KOPT-K1 (cell line): ENCODE results near the gene KNOP1.
A peak's percentile ranks its signal among the peaks of the same experiment; 100 is the strongest.

Source experiments
- H3K27ac ChIP-seq: fragments of 200-600 bp; sonication (generic); 2 replicates; pipeline ENCODE4 v1.5.1; 2016; ENCODE audit warnings: antibody characterized with exemption, mild to moderate bottlenecking, low read depth, low read length; ENCODE audit not compliant: poor library complexity, severe bottlenecking
- H3K36me3 ChIP-seq: fragments of 200-600 bp; sonication (generic); 2 replicates; pipeline ENCODE4 v1.5.1; 2017; ENCODE audit warnings: antibody characterized with exemption, mild to moderate bottlenecking, low read length, moderate library complexity; ENCODE audit not compliant: insufficient read depth
- H3K9me3 ChIP-seq: fragments of 200-600 bp; sonication (generic); 2 replicates; pipeline ENCODE4 v1.5.1; 2017; ENCODE audit warnings: antibody characterized with exemption, low read length, mild to moderate bottlenecking; ENCODE audit not compliant: insufficient read depth, poor library complexity, severe bottlenecking

The KNOP1 gene

GRCh38 chr16:19748389-19749168, 30.6 kb upstream of the KNOP1 start:
- no peaks in the 10 kb centered on the region for H3K36me3 ChIP-seq
- no peaks in the 10 kb centered on the region for H3K9me3 ChIP-seq
- no peak overlapping the region for H3K27ac ChIP-seq

GRCh38 chr16:19746561-19746960, 28.5 kb upstream of the KNOP1 start:
- no peaks in the 10 kb centered on the region for H3K36me3 ChIP-seq
- no peak overlapping the region for H3K27ac ChIP-seq
- no peaks in the 10 kb centered on the region for H3K9me3 ChIP-seq

GRCh38 chr16:19745286-19746010, 27.4 kb upstream of the KNOP1 start:
- H3K27ac ChIP-seq = no peak overlapping the region
- H3K9me3 ChIP-seq = no peaks in the 10 kb centered on the region
- H3K36me3 ChIP-seq = no peaks in the 10 kb centered on the region

GRCh38 chr16:19744670-19745069, 26.6 kb upstream of the KNOP1 start:
- Histone ChIP-seq H3K36me3 (no peaks in the 10 kb centered on the region), H3K27ac (no peak overlapping the region), H3K9me3 (no peaks in the 10 kb centered on the region)

- Histone ChIP-seq H3K36me3 (no peaks in the 10 kb centered on the region), H3K27ac (no peak overlapping the region), H3K9me3 (no peaks in the 10 kb centered on the region)
Observed at GRCh38 chr16:19743816-19744159, 25.8 kb upstream of the KNOP1 start.

- no peaks in the 10 kb centered on the region for H3K9me3 ChIP-seq
- H3K27ac ChIP-seq = no peak overlapping the region
- H3K36me3 ChIP-seq = no peaks in the 10 kb centered on the region
Observed at GRCh38 chr16:19741354-19741753, 23.3 kb upstream of the KNOP1 start.

GRCh38 chr16:19737306-19738038, 19.4 kb upstream of the KNOP1 start:
- H3K9me3 ChIP-seq = no peaks in the 10 kb centered on the region
- no peak overlapping the region for H3K27ac ChIP-seq
- no peaks in the 10 kb centered on the region for H3K36me3 ChIP-seq

GRCh38 chr16:19735074-19735867, 17.2 kb upstream of the KNOP1 start:
- no peaks in the 10 kb centered on the region for H3K9me3 ChIP-seq
- no peaks in the 10 kb centered on the region for H3K36me3 ChIP-seq
- H3K27ac ChIP-seq = no peak overlapping the region

- H3K36me3 ChIP-seq = no peaks in the 10 kb centered on the region
- H3K9me3 ChIP-seq = no peaks in the 10 kb centered on the region
- no peak overlapping the region for H3K27ac ChIP-seq
Observed at GRCh38 chr16:19733551-19733950, 15.5 kb upstream of the KNOP1 start.

- H3K27ac ChIP-seq = no peak overlapping the region
- no peaks in the 10 kb centered on the region for H3K36me3 ChIP-seq
- H3K9me3 ChIP-seq = no peaks in the 10 kb centered on the region
Observed at GRCh38 chr16:19728636-19728965, 10.6 kb upstream of the KNOP1 start.

- H3K27ac ChIP-seq = no peak overlapping the region
- no peaks in the 10 kb centered on the region for H3K9me3 ChIP-seq
- H3K36me3 ChIP-seq = no peaks in the 10 kb centered on the region
Observed at GRCh38 chr16:19722981-19723380, 5.0 kb upstream of the KNOP1 start.

- H3K36me3 ChIP-seq = no peaks in the 10 kb centered on the region
- H3K27ac ChIP-seq = no peak overlapping the region
- no peaks in the 10 kb centered on the region for H3K9me3 ChIP-seq
Observed at GRCh38 chr16:19722269-19722952, 4.4 kb upstream of the KNOP1 start.

GRCh38 chr16:19718624-19718965, 568 bp upstream of the KNOP1 start:
- Histone ChIP-seq H3K36me3 (peaks cover 23% of the 10 kb centered on the region), H3K27ac (peak overlapping the region; percentile 84), H3K9me3 (no peaks in the 10 kb centered on the region)

GRCh38 chr16:19717314-19717713, 713 bp downstream of the KNOP1 start:
- H3K27ac ChIP-seq = peak overlapping the region; percentile 84
- peaks cover 36% of the 10 kb centered on the region for H3K36me3 ChIP-seq
- H3K9me3 ChIP-seq = no peaks in the 10 kb centered on the region
